ENCODE measurements around the gene SSR2.

DNA sequence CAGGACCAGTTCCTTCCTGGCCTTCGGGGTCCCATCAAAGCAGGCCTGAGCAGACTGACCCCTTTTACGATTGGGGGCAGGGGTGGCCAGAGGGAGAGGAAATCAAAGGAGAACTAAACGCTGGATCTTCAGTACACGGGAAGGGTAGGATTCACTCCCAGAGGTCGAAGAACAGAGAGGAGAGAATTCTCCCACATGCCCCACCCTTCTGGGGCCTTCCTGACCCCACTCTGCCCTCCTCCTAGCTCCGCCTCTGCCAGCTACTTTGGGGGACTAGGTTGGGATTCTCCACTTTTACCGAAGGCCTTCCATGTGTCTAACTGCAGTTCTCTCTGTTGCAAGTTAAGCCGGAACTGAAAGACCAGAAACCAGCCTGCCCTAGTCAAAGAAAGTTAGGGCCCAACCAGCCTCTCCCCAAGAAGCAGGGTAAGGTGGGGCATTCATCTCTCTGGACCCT is 41.8 kb downstream of the SSR2 start:
- TF ChIP-seq, protein P1, sequence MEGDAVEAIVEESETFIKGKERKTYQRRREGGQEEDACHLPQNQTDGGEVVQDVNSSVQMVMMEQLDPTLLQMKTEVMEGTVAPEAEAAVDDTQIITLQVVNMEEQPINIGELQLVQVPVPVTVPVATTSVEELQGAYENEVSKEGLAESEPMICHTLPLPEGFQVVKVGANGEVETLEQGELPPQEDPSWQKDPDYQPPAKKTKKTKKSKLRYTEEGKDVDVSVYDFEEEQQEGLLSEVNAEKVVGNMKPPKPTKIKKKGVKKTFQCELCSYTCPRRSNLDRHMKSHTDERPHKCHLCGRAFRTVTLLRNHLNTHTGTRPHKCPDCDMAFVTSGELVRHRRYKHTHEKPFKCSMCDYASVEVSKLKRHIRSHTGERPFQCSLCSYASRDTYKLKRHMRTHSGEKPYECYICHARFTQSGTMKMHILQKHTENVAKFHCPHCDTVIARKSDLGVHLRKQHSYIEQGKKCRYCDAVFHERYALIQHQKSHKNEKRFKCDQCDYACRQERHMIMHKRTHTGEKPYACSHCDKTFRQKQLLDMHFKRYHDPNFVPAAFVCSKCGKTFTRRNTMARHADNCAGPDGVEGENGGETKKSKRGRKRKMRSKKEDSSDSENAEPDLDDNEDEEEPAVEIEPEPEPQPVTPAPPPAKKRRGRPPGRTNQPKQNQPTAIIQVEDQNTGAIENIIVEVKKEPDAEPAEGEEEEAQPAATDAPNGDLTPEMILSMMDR (IDR thresholded peaks at IDR 0.05) = no peak
- TF ChIP-seq POLR2A (IDR thresholded peaks at IDR 0.05) = no peak
